Middle frontal gyrus (tissue), 1 donor: Measurements from ENCODE around the gene NT5DC4.

ENCODE experiments used
- DNase-seq: peaks from one replicate; pipeline ENCODE4 v3.0.0-alpha.2; 2015; ENCODE audit warnings: low spot score; ENCODE audit errors: extremely low spot score

The NT5DC4 gene

GRCh38 chr2:112751451-112752197 is 30.8 kb downstream of the NT5DC4 start:
- DNase-seq = no peak

DNA sequence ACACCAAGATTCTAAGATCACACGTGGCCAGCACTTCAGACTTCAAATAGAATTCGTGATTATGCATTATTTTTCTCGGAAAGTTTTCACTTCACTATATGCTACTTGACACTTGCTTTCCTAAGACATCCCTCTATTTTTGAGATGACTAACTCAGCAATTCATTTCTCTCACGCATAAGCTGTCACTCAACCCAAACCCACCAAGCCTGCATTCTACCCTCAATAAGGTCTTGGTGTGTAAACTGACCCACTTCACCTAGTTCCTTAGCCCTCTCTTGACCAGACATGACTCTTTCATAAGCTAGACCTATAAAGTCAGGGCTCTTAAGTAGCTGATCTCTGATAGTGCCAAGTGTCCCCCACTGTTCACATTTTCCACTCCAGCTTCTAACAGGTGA is 31.8 kb downstream of the NT5DC4 start:
- no peak for DNase-seq

GRCh38 chr2:112754564-112754963 is 33.7 kb downstream of the NT5DC4 start:
- DNase-seq = no peak

GRCh38 chr2:112755444-112755843 is 34.6 kb downstream of the NT5DC4 start:
- no peak for DNase-seq

DNA sequence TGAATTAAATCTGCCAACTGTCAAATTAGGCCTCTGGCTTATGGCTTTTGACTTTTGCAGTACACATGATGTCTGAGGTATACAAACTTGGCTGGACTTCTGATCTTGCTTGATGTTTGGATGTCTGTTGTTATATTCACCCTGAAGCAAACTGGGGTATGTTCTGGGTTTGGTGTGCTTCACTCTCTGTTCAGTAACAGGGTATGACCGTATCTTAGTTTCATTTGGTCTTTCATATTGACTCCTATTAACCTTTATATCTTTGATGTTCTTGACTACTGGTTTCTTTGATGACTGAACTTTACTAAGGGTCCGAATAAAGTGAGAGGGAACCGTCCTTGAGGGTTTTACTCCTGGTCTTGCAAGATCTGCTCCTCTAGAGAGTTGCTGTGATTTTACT is 35.4 kb downstream of the NT5DC4 start:
- no peak for DNase-seq

DNA sequence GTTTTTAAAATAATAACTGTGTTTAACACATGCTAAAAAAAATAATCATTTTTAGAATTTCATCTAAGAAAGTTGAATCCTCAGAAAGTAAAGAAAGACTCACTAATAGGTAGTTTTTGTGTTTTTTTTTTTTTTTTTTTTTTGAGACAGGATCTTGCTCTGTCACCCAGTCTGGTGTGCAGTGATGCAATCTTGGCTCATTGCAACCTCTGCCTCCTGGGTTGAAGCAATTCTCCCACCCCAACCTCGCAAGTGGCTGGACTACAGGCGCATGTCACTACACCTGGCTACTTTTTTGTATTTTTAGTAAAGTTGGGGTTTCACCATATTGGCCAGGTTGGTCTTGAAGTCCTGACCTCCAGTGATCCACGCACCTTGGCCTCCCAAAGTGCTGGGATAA is 36.4 kb downstream of the NT5DC4 start:
- DNase-seq = no peak

GRCh38 chr2:112758711-112759110 is 37.9 kb downstream of the NT5DC4 start:
- DNase-seq = no peak

- DNase-seq = no peak
Observed at GRCh38 chr2:112760149-112760548, 39.3 kb downstream of the NT5DC4 start.

GRCh38 chr2:112762276-112762675 is 41.5 kb downstream of the NT5DC4 start:
- DNase-seq = no peak

GRCh38 chr2:112764071-112765044 is 43.5 kb downstream of the NT5DC4 start, which contains the start of gene CKAP2L:
CKAP2L (minus strand) TSS chr2:112764609; CDS start chr2:112764598, 11 bp downstream.
- peak; percentile 91 for DNase-seq

GRCh38 chr2:112765251-112765650 is 44.4 kb downstream of the NT5DC4 start:
- no peak for DNase-seq

GRCh38 chr2:112767693-112768330 is 47.0 kb downstream of the NT5DC4 start:
- no peak for DNase-seq

- DNase-seq = no peak
Observed at GRCh38 chr2:112768432-112768831, 47.6 kb downstream of the NT5DC4 start.

DNA sequence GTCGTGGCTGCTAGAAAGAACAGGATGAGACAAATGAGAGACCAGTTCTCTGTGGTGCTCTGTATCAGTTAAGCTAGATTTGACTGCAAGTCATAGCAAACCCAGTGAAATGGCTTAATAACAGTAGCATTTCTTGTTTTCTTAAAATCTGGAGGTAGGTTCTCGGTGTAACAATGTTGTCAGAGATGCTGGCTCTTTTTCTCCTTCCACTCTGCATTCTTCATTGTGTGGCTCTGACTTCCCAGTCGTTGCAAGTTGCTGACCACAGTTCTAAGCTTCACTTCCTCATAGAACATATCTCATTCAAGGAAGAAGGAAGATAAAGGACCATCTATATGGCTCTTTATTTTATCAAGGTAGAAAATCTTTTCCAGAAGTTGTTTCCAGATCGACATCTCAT is 51.5 kb downstream of the NT5DC4 start:
- DNase-seq = no peak

GRCh38 chr2:112772911-112773475 is 52.2 kb downstream of the NT5DC4 start:
- no peak for DNase-seq

DNA sequence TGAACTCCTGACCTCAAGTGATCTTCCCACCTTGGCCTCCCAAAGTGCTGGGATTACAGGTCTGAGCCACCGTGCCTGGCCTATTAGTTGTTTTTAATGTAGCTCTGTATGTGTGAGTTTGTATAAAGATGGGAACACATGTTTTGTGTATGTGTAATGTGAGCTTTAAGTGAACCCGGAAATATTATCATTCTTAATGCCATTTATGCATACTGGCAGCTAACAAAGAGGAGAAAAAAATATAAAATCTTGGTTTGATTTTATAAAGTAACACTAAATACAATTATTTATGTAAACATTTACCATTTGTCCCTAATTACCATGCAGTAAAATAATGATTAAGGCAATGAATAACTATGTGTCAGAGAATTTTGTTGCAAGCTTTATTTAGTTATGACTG is 52.7 kb downstream of the NT5DC4 start:
- no peak for DNase-seq

DNA sequence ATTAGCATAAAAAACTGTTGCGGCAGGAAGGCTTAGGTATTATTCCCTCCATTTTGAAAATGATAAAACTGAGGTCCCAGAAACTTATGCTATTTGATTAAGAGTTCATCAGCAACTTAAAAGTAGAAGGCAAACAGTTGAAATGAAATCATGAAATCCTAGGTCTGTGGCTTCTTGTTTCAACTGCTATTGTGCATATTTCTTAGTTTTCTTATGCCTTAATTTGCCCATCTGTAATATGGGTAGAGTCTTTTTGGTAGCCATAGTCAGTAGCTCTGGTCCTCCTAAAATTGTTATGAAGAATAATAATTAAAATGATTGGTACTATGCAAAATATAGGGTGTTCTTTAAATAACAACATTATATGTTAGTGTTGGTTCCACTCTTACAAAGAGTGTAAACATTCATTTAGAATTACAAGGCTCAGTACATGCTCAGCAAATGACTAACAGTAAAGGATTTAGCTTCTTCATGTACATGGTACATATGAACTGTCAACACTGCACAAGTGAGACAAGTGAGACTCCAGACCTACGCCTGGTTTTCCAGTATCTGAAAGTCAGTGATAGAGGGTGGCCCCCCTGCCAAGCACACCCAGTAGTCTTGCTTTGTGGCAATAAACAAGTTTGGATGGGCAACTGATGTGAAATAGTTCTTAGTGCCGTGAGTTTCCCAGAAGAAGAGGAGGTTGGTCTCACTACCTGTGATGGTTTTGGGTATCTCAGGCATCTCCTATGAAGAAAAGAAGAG is 53.9 kb downstream of the NT5DC4 start:
- DNase-seq = no peak

DNA sequence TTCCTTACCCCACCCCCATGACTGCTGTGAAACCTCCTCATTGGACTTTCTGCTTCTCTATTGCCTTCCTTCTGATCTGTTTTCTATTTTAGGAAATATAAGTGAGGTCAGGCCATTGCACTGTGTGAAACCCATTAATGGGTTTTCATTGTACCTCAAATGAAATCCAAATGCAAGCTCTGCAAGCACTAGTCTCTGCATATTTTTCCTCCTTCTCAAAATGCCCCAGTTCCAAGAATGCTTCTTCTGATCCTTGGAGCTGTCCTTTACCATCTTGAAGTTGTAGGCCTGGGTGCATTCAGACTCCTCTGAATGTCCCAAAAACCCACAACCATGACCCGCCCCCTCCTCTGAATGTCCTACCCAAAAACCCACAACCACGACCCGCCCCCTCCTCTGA is 55.3 kb downstream of the NT5DC4 start:
- no peak for DNase-seq

DNA sequence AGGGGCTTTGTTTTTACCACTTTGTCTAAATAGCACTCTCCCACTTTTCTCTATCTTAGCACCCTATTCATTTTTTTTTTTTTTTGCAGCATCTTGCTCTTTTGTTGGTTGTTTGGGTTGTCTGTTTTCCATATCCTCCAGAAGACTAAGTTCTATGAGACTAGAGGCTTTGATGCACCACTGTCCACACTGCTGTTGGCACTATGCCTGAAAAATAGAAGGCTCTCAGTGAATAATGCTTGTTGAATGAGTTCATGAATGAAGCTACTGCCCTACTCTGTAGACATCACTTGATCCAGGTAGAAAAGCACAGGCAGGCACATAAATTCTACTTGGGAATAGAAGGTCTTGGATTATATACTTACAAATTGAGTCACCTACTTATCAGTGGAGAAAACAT is 56.2 kb downstream of the NT5DC4 start:
- no peak for DNase-seq

DNA sequence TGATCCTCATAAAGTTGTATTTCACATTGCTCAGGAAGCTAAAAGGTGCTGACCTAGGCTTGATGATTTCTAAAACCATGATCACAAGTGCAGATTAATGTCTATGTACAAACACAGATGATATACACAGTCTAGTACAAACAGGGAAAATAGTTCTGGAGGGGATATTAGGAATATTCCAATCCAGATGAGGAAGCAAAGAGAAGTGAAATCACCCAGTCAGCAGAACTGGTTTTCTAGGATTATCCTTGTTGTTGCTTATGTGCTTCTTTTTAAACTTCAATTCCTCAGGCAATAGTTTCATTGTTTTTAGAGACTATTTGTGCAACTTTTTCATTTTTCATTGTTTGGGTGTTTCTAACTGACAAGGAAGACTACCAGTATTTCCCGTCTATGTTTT is 58.8 kb downstream of the NT5DC4 start:
- no peak for DNase-seq
